GM23338 (cell line): ENCODE data around the gene PDLIM5. TPM values are rescaled to one million over a fixed set of nuclear protein-coding genes. Genes with fewer than 3 reads are reported as not detected.

Source experiments
- ATAC-seq: fragments of 200-7000 bp; cut with Tn5 transposase; 3 replicates; pipeline ENCODE4 v1.9.1; 2020
- DNase-seq: peaks from one replicate; pipeline ENCODE4 v3.0.0-alpha.2; 2015; ENCODE audit warnings: low spot score
- H2AFZ ChIP-seq: fragments of 200-600 bp; sonication (generic); 2 replicates; pipeline ENCODE4 v1.8.0; 2016; ENCODE audit warnings: antibody characterized with exemption, mild to moderate bottlenecking, moderate library complexity
- H3F3A ChIP-seq: fragments of 200-600 bp; sonication (generic); replicated peaks from 2 replicates; pipeline ENCODE4 v1.8.0; 2017; ENCODE audit warnings: antibody characterized with exemption, mixed run types, low read depth
- H3K27ac ChIP-seq: fragments of 200-600 bp; sonication (generic); 2 replicates; pipeline ENCODE4 v1.6.1; 2016; ENCODE audit warnings: low read depth
- H3K27me3 ChIP-seq: fragments of 200-600 bp; sonication (generic); 2 replicates; pipeline ENCODE4 v1.8.0; 2016; ENCODE audit warnings: mild to moderate bottlenecking, mixed run types, moderate library complexity; ENCODE audit not compliant: insufficient read depth
- H3K36me3 ChIP-seq: fragments of 200-600 bp; sonication (generic); 2 replicates; pipeline ENCODE4 v1.8.0; 2016; ENCODE audit warnings: mild to moderate bottlenecking; ENCODE audit not compliant: insufficient read depth
- H3K4me1 ChIP-seq: fragments of 200-600 bp; sonication (generic); 2 replicates; pipeline ENCODE4 v1.8.0; 2016; ENCODE audit warnings: mild to moderate bottlenecking, moderate library complexity; ENCODE audit not compliant: insufficient read depth
- H3K4me2 ChIP-seq: fragments of 200-600 bp; sonication (generic); 2 replicates; pipeline ENCODE4 v1.7.1; 2017; ENCODE audit warnings: mixed run types
- H3K4me3 ChIP-seq: fragments of 200-600 bp; sonication (generic); 2 replicates; pipeline ENCODE4 v1.6.1; 2016; ENCODE audit warnings: mixed run types
- H3K79me2 ChIP-seq: fragments of 200-600 bp; sonication (generic); replicated peaks from 2 replicates; pipeline ENCODE4 v1.8.0; 2017; ENCODE audit warnings: mild to moderate bottlenecking; ENCODE audit not compliant: insufficient read depth
- H3K9me2 ChIP-seq: fragments of 200-600 bp; sonication (generic); 2 replicates; pipeline ENCODE4 v1.8.0; 2017; ENCODE audit not compliant: insufficient read depth
- H4K20me1 ChIP-seq: fragments of 200-600 bp; sonication (generic); replicated peaks from 2 replicates; pipeline ENCODE4 v1.8.0; 2017; ENCODE audit warnings: mild to moderate bottlenecking; ENCODE audit not compliant: insufficient read depth
- H3K27ac Mint-ChIP-seq: 2 replicates; pipeline ENCODE4 v1.8.0; 2020; ENCODE audit warnings: inconsistent platforms, mild to moderate bottlenecking, moderate library complexity, mixed read lengths
- H3K27me3 Mint-ChIP-seq: 3 replicates; pipeline ENCODE4 v1.8.0; 2022; ENCODE audit warnings: low read depth, mild to moderate bottlenecking, moderate library complexity, mixed read lengths, inconsistent platforms; ENCODE audit not compliant: insufficient read depth, poor library complexity
- H3K36me3 Mint-ChIP-seq: 3 replicates; pipeline ENCODE4 v1.8.0; 2021; ENCODE audit warnings: low read depth, mild to moderate bottlenecking, inconsistent platforms, moderate library complexity, mixed read lengths
- H3K4me1 Mint-ChIP-seq: 3 replicates; pipeline ENCODE4 v1.8.0; 2020; ENCODE audit warnings: mild to moderate bottlenecking, inconsistent platforms, mixed read lengths
- H3K4me3 Mint-ChIP-seq: 3 replicates; pipeline ENCODE4 v1.8.0; 2021; ENCODE audit warnings: moderate library complexity, mild to moderate bottlenecking, inconsistent platforms, mixed read lengths
- H3K9me3 Mint-ChIP-seq: 3 replicates; pipeline ENCODE4 v1.8.0; 2020; ENCODE audit warnings: moderate library complexity, mild to moderate bottlenecking, inconsistent platforms, mixed read lengths
- ETS1 ChIP-seq: IDR thresholded peaks from 2 replicates; pipeline ENCODE4 v1.6.1; 2016; ENCODE audit warnings: antibody characterized with exemption
- EZH2phosphoT487 ChIP-seq: fragments of 200-600 bp; sonication (generic); IDR thresholded peaks from one replicate; pipeline ENCODE4 v1.8.1; 2018; ENCODE audit warnings: antibody characterized with exemption; ENCODE audit not compliant: unreplicated experiment
- NANOG ChIP-seq: IDR thresholded peaks from 2 replicates; pipeline ENCODE4 v1.6.1; 2016; ENCODE audit warnings: antibody characterized with exemption, borderline replicate concordance
- STAT1 ChIP-seq: IDR thresholded peaks from one replicate; pipeline ENCODE4 v1.6.1; 2016; ENCODE audit warnings: antibody characterized with exemption; ENCODE audit not compliant: unreplicated experiment
- ZNF331 ChIP-seq: fragments of 250-450 bp; sonication (Bioruptor Pico); IDR thresholded peaks from 2 replicates; pipeline ENCODE4 v1.5.0; 2020; ENCODE audit warnings: low read depth, mild to moderate bottlenecking, moderate library complexity
- ZNF462 ChIP-seq: fragments of 250-450 bp; sonication (Bioruptor Pico); IDR thresholded peaks from 2 replicates; pipeline ENCODE4 v1.5.0; 2020; ENCODE audit warnings: mild to moderate bottlenecking, moderate library complexity
- polyA plus RNA-seq: library from polyadenylated mRNA; unstranded; fragments of >200 nt; fragmentation: Nextera tagmentation; extraction: Ambion mirVana; gene quantifications from 2 replicates; pipeline ENCODE4 v1.2.1, GENCODE V29; 2016
- total RNA-seq: library from RNA; depleted of rRNA; stranded (reverse); fragments of >200 nt; shearing (Covaris generic); gene quantifications from 2 replicates; pipeline ENCODE4 v1.2.3, GENCODE V29; 2014

PDLIM5 gene
- total and polyA plus RNA-seq, 2 experiments from 2014 or later = 45.2 to 53.0 TPM

- TF ChIP-seq ZNF462 = no peak
Observed at GRCh38 chr4:94508296-94508695, 56.6 kb downstream of the PDLIM5 start (continued).

GRCh38 chr4:94508806-94509205 lies 57.1 kb downstream of the PDLIM5 start:
- Histone ChIP-seq H3K79me2 (peaks cover 35% of the 10 kb centered on the region; the same call in 1 of the 2 replicates), H3K4me2 (no peak overlapping the region), H3K4me1 (no peaks in the 10 kb centered on the region), H3F3A (no peaks in the 10 kb centered on the region), H3K27me3 (no peaks in the 10 kb centered on the region), H3K27ac (no peak overlapping the region), H2AFZ (no peak overlapping the region), H4K20me1 (no peaks in the 10 kb centered on the region), H3K9me2 (peaks cover 3% of the 10 kb centered on the region; the same call in 1 of the 2 replicates), H3K36me3 (no peaks in the 10 kb centered on the region), H3K4me3 (no peak overlapping the region)
- H3K4me1 Mint-ChIP-seq = 0 out of 3 replicates have a peak, but pooled peaks cover 2% of the 10 kb centered on the region
- H3K27me3 Mint-ChIP-seq = peaks cover 1% of the 10 kb centered on the region
- no peak overlapping the region for H3K4me3 Mint-ChIP-seq
- ATAC-seq (no peak), DNase-seq (no peak)
- no peak overlapping the region for H3K27ac Mint-ChIP-seq
- no peaks in the 10 kb centered on the region; the same call in 2 of the 3 replicates for H3K36me3 Mint-ChIP-seq
- no peaks in the 10 kb centered on the region for H3K9me3 Mint-ChIP-seq
- TF ChIP-seq ZNF331 (CRISPR knock-in tag) = no peak
- TF ChIP-seq ETS1 = no peak
- TF ChIP-seq NANOG = no peak
- TF ChIP-seq ZNF462 = no peak
- TF ChIP-seq EZH2phosphoT487 = no peak
- no peak for TF ChIP-seq STAT1
